ENCODE data around the gene ARID5A. TPM values are rescaled to one million over a fixed set of nuclear protein-coding genes. Genes with fewer than 3 reads are reported as not detected.

The ARID5A gene
- total and polyA plus RNA-seq, 2 of the 13 experiments (the other 11 are each of a cell fraction or from before 2014, with no cell fraction given) = 6.0 to 9.5 TPM

GRCh38 chr2:96556441-96557330 lies 20.1 kb downstream of the ARID5A start (continued):
- TF ChIP-seq ZNF431 (CRISPR knock-in tag; IDR thresholded peaks at IDR 0.05; ENCODE audit: borderline replicate concordance, low read depth) (peak; percentile 33; the same call in 1 of the 2 replicates), NFIC (IDR thresholded peaks at IDR 0.05; ENCODE audit: low read length) (no peak), MIXL1 (CRISPR knock-in tag; IDR thresholded peaks at IDR 0.05) (peak; percentile 93), ZNF121 (CRISPR knock-in tag; IDR thresholded peaks at IDR 0.05) (peak; percentile 73), BRCA1 (CRISPR knock-in tag; IDR thresholded peaks at IDR 0.05) (no peak), HNF1A (IDR thresholded peaks at IDR 0.05; ENCODE audit: low read depth) (no peak; the same call in 1 of the 2 replicates), HNF1A (CRISPR knock-in tag; IDR thresholded peaks at IDR 0.05; ENCODE audit: borderline replicate concordance) (peak; percentile 74; the same call in 1 of the 2 replicates), LRRFIP1 (CRISPR knock-in tag; conservative IDR thresholded peaks at IDR 0.05) (no peak), ATF7 (IDR thresholded peaks at IDR 0.05) (peak; percentile 90), ATF7 (CRISPR knock-in tag; IDR thresholded peaks at IDR 0.05) (no peak; the same call in 1 of the 2 replicates), ZNF256 (CRISPR knock-in tag; conservative IDR thresholded peaks at IDR 0.05) (no peak), BORCS8-MEF2B (CRISPR knock-in tag; IDR thresholded peaks at IDR 0.05) (peak; percentile 54; the same call in 1 of the 2 replicates), ZNF224 (CRISPR knock-in tag; IDR thresholded peaks at IDR 0.05) (peak; percentile 60; the same call in 1 of the 2 replicates), HDAC6 (IDR thresholded peaks at IDR 0.05; ENCODE audit: low read depth, low read length) (no peak), ZNF501 (CRISPR knock-in tag; IDR thresholded peaks at IDR 0.05) (peak; percentile 87), ZNF30 (CRISPR knock-in tag; IDR thresholded peaks at IDR 0.05) (no peak)
